ENCODE measurements around the gene ZNF426.
"Not testable (repeated sequence)": the region's sequence is repeated elsewhere in the genome, so short reads cannot be mapped to it uniquely, and the experiment has no call there.

Gene ZNF426

GRCh38 chr19:9538183-9539058, at the start of gene ZNF426:
ZNF426 (minus strand) TSS chr19:9538645; CDS start chr19:9536232, 2,413 bp downstream.
- DNase-seq (ENCODE audit: low spot score) (peak; percentile 86), FAIRE-seq (no peak)

- FAIRE-seq = no peak
Observed at GRCh38 chr19:9586764-9587163, 48.3 kb upstream of the ZNF426 start.

GRCh38 chr19:9584073-9584833, 45.8 kb upstream of the ZNF426 start, which contains the start of gene ZNF121:
ZNF121 (minus strand) TSS chr19:9584504; CDS start chr19:9568097, 16,407 bp downstream.
- FAIRE-seq (no peak), DNase-seq (ENCODE audit: low spot score) (peak; percentile 75)

More at GRCh38 chr19:9586764-9587163, 48.3 kb upstream of the ZNF426 start:
- peak; percentile 14 for DNase-seq (ENCODE audit: low spot score)

- not testable (repeated sequence) for FAIRE-seq
Observed at GRCh38 chr19:9582081-9582725, 43.8 kb upstream of the ZNF426 start.

GRCh38 chr19:9580728-9581127, 42.3 kb upstream of the ZNF426 start:
- DNase-seq (ENCODE audit: low spot score) (no peak), FAIRE-seq (no peak)

More at GRCh38 chr19:9582081-9582725, 43.8 kb upstream of the ZNF426 start:
- DNase-seq (ENCODE audit: low spot score) = not testable (repeated sequence)

GRCh38 chr19:9570255-9570654, 31.8 kb upstream of the ZNF426 start:
- no peak for DNase-seq (ENCODE audit: low spot score)
- no peak for FAIRE-seq

- FAIRE-seq (no peak), DNase-seq (ENCODE audit: low spot score) (no peak)
Observed at GRCh38 chr19:9566729-9567128, 28.3 kb upstream of the ZNF426 start.

GRCh38 chr19:9565900-9566705, 27.7 kb upstream of the ZNF426 start:
- DNase-seq (ENCODE audit: low spot score) = no peak
- FAIRE-seq = no peak

- no peak for FAIRE-seq
- DNase-seq (ENCODE audit: low spot score) = no peak
Observed at GRCh38 chr19:9552536-9553274, 14.3 kb upstream of the ZNF426 start.

GRCh38 chr19:9547870-9548269, 9.4 kb upstream of the ZNF426 start:
- FAIRE-seq (no peak), DNase-seq (ENCODE audit: low spot score) (no peak)

GRCh38 chr19:9541281-9541680, 2.8 kb upstream of the ZNF426 start:
- not testable (repeated sequence) for FAIRE-seq; DNase-seq (ENCODE audit: low spot score)

GRCh38 chr19:9539921-9540320, 1.5 kb upstream of the ZNF426 start:
- not testable (repeated sequence) for FAIRE-seq; DNase-seq (ENCODE audit: low spot score)

- not testable (repeated sequence) for FAIRE-seq
Observed at GRCh38 chr19:9539201-9539600, 756 bp upstream of the ZNF426 start.

GRCh38 chr19:9535934-9536333, 2.5 kb downstream of the ZNF426 start:
- DNase-seq (ENCODE audit: low spot score) = no peak
- FAIRE-seq = no peak

More at GRCh38 chr19:9539201-9539600, 756 bp upstream of the ZNF426 start:
- DNase-seq (ENCODE audit: low spot score) = not testable (repeated sequence)

GRCh38 chr19:9531933-9532332, 6.5 kb downstream of the ZNF426 start:
- DNase-seq (ENCODE audit: low spot score) (no peak), FAIRE-seq (no peak)

GRCh38 chr19:9528757-9529336, 9.6 kb downstream of the ZNF426 start:
- DNase-seq (ENCODE audit: low spot score) (no peak), FAIRE-seq (no peak)

- FAIRE-seq = no peak
- no peak for DNase-seq (ENCODE audit: low spot score)
Observed at GRCh38 chr19:9523885-9524474, 14.5 kb downstream of the ZNF426 start.

- DNase-seq (ENCODE audit: low spot score) = no peak
- FAIRE-seq = no peak
Observed at GRCh38 chr19:9507285-9507684, 31.2 kb downstream of the ZNF426 start.

- no peak for FAIRE-seq
Observed at GRCh38 chr19:9500796-9501195, 37.6 kb downstream of the ZNF426 start.

More at GRCh38 chr19:9500796-9501195, 37.6 kb downstream of the ZNF426 start:
- no peak for DNase-seq (ENCODE audit: low spot score)

Measured in urothelium cell line (cell line).